Stimulated activated CD8-positive, alpha-beta memory T cell treated with anti-CD3 and anti-CD28 coated beads, Interleukin-15, amount 100 ng/mL, for 48 hours (primary cell): Measurements from ENCODE around the gene ICE2.
A peak's percentile ranks its signal among the peaks of the same experiment; 100 is the strongest.

Experiments
- DNase-seq, 2 donors: peaks; one replicate each; pipeline ENCODE4 v3.0.0-alpha.2; 2020; ENCODE audit warnings: low read depth in 2 of 2

ICE2 gene

DNA sequence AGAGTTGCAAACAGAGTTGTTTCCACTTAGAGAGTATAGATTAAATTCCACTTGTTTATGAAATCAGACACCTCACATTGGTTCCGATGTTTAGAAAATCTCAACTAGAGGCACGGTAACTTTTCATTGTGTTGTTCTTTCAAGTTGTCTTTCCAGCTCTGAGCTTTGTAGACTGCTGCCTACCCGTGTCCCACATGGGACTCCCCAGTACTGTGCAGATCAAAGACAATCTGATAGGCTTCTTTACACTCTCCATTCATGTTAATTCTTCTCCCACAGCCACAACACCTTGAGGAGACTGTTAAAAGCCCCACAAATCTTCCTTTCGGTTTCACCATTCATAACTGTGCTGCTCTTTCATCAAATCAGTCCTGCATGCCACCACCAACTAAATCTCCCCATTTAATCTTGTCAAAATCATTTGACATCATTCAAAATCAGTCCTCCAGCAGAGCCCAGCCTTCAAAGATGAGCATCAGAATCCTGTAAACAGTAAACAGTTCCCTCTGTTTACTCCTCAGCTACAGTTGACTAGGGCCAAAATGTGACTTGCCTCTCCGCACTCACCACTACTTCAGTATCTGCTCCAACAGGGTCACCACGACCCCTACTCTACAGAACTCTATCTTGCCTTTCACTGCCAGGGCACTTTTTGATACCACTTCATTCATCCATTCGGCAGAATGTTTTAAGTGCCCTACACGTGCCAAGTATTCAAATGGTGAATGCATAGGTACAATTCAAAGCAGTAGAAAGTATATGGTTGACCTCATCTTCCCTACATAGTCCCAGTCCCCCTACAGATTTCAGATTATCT is 89.5 kb downstream of the ICE2 start:
- peak in 1 of 2 donors; percentile 10 for DNase-seq

DNA sequence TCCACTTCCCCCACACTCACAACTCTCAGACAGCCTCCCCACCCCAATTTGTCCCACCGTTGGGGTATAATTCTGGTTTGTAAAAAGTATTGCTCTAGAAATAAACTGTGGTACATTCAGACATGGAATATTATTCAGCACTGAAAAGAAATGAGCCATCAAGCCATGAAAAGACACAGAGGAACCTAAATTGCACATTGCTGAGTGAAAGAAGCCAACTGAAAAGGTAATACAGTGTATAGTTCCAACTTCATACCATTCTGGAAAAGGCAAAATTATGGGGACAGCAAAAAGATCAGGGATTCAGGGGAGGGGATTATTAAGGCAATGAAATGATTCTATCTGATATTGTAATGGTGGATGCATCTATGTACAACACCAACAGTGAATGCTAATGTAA is 91.6 kb downstream of the ICE2 start:
- no peak for DNase-seq

DNA sequence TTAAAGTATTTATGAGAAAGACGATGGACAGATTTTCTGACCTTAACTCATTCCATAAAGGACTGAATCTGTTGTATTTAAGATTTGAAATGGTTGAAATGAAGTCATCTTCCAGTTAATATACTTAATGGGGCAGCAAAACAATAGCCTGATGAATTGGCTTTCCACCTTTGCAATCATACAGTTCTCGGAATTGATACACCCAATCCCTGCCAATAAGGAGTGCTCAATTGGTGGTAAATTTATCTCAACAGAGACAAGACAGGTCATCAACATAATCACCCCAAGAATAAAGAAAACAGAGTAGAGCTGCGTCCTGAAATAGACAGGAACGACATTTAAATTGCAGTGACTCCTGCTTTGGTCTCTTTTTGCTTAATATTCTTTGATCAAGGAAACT is 92.3 kb downstream of the ICE2 start:
- DNase-seq, result no peak

DNA sequence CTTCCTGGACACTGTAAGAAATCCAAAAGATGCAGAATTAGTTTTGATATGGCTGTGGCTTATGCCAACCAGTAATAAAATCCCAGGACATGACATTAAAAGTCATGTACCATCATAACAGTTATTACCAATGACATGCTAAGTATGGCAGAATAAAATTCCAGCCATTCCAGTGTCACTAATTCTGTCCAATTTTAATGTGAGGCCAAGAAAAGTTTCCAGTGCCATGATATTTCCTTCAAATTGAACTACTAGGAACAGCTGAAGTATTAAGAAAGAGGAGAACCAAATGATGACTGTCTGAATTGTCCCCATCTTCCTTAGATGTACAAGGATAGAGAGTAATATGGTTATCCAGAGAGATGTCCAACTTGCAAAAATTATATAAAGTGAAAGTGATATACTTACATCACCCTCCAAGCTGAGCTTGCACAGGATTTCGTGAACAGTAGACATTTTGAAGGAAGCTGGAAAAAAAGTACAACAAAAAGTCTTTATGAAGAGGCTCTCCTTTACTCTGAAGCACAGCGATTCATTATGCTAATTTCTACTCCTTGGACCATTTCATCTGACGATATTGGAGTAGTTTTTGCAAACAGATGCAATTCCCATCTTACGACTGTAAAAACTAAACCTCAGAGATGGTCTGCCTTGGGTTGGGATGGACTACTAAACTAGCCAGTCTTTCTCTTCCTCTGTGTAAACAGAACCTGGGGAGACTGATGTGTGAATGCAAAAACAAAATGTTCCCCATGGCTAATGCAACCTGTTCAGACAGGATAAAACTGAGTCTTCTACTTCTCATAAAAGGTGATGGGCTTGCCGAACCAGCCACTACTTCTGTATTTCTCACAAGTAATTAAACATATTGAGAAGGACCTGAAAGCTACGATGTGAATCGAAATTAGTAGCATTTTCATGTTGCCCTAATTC is 93.1 kb downstream of the ICE2 start:
- DNase-seq, result no peak

DNA sequence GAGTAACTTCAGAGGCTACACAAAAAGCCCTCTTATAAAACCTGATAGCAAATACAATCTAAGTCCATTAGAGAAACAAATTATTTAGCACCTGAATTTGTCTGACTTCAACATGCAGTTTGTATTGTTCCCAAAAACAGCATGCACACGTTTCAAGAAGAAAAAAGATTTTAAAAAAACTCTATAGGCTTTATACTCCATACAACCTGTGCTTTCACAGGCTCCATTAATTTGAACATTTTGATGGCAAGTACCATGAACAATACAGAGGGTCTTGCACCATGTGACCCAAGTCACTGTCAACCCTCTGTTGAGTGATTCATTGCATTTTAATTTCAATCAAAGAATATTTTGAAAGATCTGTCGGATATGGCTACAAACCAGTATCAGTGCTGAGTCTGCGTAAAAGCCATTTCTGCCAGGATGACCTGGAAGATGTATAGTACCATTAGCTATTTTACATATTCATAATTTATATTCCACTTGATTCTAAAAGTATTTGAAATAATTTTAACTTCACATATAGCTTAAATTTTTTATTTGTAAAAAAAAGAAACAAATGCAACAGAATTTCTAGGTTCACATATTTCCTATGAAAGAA is 94.3 kb downstream of the ICE2 start:
- DNase-seq, result no peak

DNA sequence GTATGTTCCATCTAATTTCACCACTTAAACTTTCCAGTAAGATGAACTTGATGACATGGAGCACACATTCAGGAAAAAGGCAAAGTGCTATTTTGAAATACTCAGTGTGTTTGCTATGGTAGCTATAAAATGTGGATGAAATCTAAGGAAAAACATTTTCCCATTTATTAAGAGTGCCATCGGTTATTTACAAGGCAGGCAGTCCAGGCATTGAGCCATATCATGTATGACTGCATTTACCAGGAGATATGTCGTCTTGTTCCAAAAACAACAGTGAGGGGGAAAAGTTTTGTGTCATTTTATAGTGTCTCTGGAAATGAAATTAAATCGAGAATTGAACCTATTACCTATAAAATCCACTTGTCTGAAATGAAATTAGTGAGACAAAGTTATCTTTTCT is 94.9 kb downstream of the ICE2 start:
- no peak for DNase-seq

DNA sequence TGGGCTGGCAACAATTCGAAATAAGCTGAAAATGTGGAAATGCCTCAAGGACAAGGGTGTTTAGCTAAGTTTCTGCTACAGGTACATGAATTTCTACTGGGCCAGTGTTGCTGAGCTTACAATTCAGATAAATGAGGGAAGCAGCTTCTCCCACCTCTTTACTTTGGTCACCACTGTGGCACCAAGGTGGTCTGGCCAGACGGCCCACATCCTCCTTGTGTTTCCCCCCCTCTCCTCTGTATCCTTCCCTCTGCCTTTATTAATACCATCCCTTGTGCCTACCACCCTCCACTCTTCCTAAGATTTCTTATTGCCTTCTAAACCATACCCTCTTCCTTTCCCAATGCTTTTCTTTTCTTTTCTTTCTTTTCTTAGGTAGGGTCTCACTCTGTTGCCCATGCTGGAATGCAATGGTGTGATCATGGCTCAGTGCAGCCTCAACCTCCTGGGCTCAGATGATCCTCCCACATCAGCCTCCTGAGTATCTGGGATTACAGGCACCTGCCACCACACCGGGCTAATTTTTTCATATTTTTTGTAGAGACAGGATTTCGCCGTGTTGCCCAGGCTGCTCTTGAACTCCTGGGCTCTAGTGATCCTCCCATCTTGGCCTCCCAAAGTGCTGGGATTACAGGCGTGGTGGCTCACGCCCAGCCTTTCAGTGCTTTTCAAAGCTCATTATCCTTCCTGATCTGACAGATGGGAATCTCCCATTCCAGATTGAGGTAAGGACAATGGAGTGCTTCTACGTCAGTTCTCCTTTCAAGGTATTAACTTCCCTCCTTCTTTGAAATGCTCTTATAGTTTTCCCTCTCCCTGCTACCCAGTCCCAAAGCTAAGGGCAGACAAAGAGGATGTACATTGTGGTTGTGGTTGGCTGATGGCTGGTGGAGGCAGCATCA is 95.9 kb downstream of the ICE2 start:
- no peak for DNase-seq

DNA sequence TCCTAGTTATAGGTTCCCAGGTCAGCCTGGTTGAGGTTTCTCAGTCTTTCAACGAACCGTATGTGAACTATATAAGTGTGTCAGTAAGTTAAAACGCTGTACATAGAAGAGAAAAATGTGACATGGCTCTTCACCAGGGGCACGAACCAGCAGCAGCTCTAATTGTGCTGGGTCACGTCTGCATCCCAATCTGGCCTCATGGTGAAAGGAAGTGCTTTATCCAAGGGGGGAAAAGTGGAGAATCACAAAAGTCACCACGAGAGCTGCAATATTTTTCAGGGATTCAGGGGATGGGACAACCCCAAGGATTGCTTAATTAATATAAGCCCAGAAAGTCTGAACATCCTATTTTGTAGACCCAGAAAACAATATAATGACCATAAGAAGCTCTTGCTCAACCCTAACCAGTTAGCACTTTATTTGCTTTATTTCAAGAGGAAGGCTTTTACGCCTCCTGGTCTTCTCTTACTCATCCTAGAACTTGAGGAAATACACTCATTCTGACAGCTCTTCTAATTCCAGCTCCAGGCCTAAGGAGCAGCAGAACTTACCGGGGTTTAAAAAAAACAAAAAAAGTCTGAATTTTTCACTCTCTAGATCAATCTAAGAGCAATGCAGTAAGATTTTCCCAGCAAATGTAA is 97.7 kb downstream of the ICE2 start:
- no peak for DNase-seq

DNA sequence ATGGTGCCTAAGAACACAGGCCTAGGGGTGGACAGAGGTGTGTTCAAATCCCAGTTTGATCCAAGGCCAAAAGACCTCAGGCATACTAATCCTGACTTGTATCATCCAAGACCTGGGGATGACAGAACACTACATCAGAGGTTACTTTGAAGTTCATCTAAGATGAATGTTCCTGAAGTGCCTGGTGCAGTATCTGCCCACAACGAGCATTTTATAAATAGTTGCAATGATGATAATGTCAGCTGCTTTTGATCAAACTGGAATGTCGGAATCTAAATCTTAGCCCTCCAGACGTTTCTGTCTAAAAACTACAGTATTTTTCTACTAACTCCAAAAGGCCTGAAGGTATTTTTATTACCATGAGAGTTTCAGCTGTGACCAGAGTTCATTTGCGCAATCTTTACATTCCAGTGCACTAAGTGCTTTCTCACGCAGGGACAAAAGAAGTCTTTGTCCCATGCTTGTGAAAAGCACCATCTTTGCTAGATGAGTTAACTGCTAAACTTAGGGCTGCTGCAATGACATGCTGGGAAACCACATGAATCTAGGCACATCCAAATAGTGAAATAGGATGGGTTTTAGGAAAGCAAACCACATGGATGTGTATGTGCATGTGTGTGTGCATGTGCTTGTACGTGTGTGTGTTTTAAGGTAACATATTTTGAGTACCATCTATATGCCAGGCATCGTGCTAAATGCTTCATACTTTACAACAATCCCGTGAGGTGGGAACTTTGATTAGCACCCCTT is 99.2 kb downstream of the ICE2 start:
- no peak for DNase-seq

DNA sequence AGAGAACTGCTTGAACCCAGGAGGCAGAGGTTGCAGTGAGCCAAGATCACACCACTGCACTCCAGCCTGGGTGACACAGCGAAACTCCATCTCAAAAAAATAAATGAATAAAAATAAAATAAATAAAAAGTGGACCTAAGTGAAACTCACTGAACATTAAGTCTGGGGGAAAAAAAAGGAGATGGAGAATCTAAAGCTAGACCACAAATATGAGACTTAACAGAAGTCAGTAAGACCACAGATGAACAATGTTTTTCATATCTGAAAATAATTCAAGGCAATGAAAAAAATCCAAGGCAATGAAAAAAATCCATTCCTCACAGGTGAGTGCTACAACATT is 99.8 kb downstream of the ICE2 start:
- no peak for DNase-seq

DNA sequence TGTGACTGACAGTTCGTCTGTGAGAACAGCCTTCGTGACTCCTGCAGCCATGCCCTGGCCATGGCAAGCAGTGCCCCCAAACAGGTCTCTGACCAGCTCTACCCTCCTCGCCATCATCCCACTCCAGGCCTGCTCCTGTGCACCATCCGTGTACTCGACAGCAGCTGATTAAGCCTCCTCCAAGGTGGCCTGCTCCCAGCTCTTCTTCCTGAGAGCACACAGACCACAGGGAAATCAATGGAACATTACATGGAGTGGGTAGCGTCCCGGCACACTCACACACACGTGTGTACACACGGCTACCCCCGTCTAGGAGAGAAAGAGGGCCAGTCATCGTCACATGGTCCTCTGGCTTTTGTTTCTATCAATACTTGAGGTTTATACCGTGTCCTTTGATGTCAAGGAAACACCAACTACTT is 102.3 kb downstream of the ICE2 start:
- DNase-seq, result no peak

DNA sequence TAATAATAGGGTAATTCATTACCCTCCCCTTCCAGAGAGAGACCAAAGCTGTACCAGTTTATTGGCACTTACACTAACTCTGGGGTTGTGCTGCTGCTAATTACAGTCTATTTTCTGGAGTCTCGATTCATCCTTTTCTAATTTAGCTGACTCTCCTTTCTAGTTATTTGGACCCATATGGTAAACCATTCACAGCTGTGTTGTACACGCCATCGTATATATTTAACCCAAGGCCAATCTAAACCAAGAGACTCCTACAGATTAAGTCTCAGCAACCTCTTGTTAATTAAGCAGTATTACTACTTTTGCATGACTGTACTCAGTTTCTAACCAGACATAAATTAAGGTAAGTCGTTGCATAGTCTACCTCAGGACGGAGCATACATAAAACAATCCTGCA is 103.6 kb downstream of the ICE2 start:
- DNase-seq, result no peak

DNA sequence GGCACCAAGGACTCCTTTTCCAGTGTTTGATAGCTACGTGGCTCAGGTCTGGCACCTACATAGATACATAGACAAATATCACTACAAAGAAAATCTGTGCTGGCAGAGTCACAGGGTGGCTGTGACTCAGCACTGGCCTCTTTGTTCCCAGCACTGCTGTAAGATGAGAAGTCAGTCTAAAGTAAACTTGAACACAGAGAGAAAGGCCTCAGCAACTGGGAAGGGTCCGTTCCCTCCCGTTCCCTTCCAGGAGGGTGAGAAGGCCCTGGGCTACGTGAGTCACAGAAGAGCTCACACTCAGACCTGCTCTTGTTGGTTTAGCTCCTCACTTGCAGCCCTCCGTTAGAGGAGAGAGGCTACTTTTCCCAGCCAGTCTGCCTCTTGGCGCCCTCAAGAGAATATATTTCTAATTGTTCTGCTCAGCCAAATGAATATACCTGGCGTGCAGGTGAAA is 104.3 kb downstream of the ICE2 start:
- no peak for DNase-seq

DNA sequence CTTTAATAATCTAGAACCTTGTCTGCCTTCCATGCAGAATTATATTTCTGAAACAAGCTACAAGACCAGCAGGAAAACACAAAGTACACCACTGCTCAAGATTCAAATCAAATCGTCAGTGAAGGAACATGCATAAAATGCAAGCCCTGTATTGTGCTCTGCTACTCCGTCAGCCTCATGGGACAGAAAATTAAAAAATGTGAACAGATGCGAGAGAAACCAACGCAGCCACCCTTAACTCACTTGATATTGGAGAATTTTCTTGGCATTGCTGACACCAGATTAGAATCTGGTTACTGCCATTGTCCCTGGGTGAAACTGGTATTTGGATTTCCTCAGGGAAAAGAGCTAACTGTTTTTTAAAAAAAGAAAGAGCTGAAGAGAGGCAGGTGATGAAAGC is 104.7 kb downstream of the ICE2 start:
- DNase-seq, result no peak

DNA sequence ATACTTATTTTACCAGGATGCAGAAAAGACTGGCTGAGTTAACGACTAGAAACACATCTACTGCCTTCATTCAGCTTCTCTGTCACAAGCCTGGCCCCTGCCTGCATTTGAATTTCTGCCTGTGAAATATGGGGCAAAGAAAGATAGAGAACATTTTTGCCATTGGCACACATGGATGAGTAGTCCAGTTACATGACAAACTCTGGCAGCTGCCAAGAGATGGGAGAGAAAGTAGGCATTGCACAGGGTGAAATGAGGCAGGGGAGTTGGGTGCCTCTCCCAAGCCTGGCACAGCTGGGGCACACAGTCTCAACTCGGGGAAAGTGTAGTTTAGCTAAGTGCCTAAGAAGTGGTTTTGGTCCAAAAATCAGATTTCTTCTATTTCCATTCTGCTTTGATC is 105.2 kb downstream of the ICE2 start:
- no peak for DNase-seq

DNA sequence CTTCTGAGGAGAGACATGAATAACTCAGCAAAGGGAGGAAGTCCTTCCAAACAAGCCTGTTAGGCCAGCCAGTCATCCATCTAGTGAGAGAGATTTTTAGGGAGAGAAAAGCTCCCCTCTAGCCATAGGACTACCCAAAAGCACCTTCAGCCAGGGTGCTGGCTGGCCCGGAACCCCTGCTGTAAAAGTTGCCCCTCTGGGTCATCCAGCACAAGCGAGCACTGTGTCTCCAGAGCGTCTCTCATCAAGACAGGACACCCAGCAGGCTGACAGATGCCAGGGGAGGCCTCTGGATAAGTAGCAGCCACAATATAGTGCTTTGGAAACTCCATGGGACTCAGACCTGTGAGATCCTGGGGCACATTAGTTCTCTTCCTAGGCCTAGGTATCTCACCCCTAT is 105.6 kb downstream of the ICE2 start:
- no peak for DNase-seq

DNA sequence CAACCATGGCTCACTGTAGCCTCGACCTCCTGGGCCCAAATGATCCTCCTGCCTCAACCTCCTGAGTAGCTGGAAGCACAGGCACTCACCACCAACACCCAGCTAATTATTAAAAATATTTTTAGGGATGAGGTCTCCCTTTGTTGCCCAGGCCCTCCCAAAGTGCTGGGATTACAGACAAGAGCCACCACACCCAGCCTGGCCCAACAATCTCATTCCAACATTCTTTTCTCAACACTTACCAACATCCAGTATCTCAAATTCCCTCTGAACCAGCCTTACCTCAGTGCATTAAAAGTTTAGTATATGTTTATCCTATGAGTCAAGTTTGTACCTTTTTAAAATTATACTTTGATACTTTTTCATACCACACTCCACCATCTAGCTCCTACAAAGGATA is 106.2 kb downstream of the ICE2 start:
- DNase-seq, result no peak

DNA sequence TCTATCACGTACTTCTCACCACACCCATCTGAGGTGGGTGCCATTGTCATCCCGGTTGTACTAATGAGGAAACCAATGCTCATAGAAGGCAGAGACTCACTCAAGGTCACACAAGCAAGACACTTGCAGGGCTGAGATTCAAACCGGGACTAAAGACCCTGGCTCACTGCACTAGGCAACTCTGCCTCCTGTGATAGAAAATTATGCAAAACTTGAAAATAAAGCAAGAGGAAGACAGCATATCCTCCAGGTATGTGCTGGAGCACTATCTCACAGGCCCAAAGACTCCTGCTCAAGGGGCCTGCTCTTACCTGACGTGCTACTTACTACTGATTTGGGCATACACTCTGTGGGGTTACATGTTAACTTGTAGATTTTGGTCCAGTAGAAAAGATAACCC is 106.7 kb downstream of the ICE2 start:
- DNase-seq, result no peak

DNA sequence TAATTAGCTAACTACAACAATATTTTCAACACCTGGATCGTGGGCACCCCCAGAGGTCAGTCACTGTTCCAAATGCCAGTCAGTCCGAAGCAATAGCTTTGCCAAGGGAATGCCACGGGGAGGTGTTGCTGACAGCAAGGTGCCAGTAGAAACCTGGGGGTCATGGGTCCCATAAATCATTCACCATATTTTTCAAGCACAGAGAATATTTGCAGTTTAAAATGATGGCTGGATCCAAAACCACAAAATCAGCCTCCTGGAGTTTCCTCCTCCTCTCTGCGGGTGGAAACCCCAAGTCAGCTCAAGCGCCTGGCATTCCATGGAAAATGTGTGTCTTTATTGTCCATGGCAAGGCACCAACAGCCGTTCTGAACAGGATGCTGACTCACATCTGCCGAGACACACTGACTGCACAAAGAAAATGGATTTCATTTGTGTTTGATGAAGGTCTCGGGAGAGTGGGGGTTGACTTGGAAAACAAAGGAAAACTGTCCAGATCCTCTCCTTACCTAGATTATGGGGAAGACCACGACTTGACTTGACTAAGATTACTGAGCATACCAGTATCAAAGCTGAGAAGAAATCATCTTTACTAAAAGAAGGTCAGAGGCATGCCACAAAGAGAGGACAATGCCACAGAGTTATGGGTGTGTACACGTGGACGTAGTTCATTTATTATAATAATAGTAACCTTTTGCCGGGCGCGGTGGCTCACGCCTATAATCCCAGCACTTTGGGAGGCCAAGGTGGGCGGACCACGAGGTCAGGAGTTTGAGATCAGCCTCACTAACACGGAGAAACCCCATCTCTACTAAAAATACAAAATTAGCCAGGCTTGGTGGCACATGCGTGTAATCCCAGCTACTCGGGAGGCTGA is 107.5 kb downstream of the ICE2 start:
- DNase-seq, result no peak

DNA sequence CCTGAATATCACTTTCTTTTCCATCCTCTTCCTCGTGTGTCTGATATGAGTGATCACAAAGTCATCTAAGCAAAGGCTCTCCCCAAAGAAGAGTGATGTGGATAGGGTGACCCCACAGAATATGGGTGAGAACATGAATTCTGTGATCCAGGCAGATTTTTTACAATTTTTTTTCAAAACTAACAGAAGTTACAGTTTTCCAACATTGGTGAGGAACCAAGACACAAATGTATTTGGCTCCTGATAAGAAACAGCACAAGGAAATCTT is 108.1 kb downstream of the ICE2 start:
- DNase-seq, result no peak
